Measurements from ENCODE around the gene TRAF2.
"Not testable (repeated sequence)": the region's sequence is repeated elsewhere in the genome, so short reads cannot be mapped to it uniquely, and the experiment has no call there.

Gene TRAF2, protein sequence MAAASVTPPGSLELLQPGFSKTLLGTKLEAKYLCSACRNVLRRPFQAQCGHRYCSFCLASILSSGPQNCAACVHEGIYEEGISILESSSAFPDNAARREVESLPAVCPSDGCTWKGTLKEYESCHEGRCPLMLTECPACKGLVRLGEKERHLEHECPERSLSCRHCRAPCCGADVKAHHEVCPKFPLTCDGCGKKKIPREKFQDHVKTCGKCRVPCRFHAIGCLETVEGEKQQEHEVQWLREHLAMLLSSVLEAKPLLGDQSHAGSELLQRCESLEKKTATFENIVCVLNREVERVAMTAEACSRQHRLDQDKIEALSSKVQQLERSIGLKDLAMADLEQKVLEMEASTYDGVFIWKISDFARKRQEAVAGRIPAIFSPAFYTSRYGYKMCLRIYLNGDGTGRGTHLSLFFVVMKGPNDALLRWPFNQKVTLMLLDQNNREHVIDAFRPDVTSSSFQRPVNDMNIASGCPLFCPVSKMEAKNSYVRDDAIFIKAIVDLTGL

DNA sequence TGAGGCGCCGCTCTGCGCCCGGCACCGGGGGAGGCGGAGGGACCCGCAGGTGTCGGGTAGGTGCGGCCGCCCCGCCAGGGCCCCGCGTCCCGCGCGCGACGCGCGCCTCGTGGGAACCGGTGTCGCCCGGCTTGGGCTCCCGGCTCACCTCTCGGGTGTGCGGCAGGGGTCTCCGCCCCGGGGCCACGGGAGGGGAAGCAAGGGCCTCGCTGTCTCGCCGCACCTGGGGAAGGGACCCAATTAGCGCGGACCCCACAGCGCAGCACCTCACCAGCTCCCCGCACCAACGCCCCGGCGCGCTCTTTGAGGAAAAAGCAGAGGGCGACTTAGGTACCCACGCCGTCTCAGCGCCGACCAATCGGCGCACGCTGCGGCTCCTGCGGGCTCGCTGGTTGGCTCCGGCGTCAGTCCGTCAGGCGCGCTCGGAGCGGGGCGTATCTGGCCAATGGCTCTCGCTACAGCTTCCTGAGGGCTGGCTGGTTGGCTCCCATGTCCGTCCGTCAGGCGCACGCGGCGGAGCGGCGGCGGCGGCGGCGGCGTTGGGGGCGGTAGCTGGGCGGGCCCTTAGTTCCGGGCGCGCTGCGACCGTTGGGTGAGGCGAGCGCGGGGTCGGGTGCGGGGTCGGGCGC is at the start of gene TRAF2:
Gene TRAF2 (plus strand): TSS at position 567 of the 629 bp plus-strand sequence. CDS start 12,225 bp downstream, outside the sequence.
- DNase-seq, result peak; percentile 96

DNA sequence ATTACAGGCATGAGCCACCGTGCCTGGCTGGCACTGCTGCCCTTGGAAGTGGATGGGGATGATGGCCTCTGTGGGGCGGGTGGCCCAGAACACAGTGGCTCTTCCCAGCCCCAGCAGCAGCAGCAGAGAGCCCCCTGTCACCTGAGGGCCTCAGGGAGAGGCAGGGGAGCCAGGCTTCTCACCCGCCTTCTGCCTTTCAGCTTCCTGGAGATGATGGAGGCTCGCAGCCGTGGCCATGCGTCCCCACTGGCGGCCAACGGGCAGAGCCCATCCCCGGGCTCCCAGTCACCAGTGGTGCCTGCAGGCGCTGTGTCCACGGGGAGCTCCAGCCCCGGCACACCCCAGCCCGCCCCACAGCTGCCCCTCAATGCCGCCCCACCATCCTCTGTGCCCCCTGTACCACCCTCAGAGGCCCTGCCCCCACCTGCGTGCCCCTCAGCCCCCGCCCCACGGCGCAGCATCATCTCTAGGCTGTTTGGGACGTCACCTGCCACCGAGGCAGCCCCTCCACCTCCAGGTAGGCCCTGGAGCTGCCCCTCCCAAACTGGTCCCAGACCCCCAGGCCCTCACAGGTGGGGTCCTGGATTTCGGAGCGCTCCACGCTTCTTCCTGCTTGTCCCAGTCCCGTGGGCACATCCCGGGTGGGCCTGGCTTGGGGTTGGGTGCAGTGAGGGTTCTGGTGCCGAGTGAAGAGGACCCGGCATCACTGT is 49.0 kb upstream of the TRAF2 start:
- no peak for DNase-seq

DNA sequence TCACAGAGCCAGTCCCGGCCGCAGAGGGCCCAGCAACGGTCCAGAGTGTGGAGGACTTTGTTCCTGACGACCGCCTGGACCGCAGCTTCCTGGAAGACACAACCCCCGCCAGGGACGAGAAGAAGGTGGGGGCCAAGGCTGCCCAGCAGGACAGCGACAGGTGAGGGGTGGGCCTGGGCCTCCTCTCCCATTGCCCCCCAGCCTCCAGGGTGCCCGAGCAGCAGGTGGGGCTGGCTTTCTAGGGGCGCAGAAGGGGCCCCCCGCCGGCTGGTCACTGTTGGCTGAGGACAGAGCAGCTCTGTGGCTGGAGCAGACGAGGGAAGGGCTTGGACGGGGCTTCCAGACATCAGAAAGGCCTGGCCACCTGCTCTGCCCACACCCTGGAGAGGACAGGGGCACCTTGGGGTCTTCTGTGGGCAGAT is 48.4 kb upstream of the TRAF2 start:
- DNase-seq, result not testable (repeated sequence)

GRCh38 chr9:136838314-136839228 is 47.7 kb upstream of the TRAF2 start:
- DNase-seq, result no peak

GRCh38 chr9:136839229-136840139 is 46.8 kb upstream of the TRAF2 start:
- DNase-seq, result no peak

GRCh38 chr9:136840140-136840876 is 46.0 kb upstream of the TRAF2 start:
- no peak for DNase-seq

DNA sequence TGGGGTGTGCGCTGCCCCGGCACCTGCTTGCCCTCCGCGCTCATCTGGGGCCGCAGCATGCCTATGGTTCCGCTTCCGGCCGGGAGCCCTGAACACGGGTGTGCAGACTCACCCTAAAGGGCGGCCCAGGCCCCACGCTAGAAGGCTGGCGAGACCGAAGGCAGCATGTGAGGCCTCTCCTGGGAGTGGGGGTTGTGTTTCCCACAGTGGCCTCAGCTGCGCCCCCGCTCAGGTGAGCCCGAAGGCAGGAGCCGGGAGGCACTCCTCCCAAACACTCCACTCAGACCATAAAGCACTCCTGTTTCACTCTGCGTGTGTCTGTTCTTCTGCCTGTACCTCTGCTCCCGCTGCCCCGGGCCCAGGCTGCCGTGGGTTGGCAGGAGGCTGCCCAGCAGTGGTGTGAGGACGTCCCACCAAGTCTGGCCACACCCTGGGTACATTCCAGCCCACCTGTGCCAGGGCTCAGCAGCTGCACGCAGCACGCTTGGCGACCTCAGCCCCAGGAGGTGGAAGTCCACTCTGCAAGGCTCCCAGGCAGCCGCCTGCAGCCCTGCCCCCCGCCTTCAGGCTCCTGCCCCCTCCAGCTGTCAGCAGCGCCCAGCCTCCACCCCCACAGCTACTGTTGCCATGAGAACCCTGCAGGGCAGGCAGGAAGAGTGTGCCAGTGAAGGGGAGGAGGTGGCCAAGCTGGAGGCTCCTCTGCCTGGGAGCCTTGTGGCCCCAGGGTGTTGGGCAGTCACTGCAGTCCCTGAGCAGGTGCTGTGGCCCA is 45.3 kb upstream of the TRAF2 start:
- peak; percentile 76 for DNase-seq

DNA sequence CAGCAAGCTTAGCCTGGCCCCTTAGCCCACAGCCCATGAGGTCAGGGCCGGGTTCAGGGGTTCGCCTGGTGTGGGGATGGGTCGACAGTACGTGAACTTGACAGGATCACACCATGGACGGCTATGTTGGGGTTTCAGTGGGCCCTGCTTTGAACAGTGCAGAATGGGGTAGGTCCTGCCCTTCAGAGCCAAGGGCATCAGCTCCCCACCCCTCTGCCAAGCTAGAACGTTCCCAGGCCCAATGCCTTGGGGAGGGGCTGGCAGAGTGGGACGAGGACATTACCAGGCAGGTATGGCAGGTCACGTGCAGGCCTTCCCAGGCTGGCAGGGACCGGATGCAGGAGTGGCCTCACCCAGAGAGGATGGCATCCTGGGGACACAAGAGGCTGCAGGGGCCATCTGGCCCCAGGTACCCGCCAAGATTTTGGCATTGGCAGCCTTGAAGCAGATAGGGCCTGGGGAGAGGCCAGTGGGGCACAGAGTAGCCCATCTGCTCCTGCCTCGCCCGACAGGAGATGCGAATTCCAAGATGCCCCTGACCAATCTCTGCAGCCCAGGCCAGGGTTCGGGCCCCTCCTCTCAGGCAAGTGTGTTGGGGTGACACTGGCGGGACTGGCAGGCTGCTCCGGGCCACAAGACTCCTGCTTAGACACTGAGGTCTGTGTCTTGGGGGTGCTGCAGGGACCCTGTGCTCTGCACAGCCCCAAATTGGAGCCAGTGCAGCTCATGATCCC is 44.5 kb upstream of the TRAF2 start:
- not testable (repeated sequence) for DNase-seq

- peak; percentile 68 for DNase-seq
Measured at GRCh38 chr9:136842380-136842948, 43.9 kb upstream of the TRAF2 start, which contains the start of gene AJM1. Gene AJM1 (plus strand): TSS chr9:136842478. CDS start chr9:136844415, 1,937 bp downstream.

DNA sequence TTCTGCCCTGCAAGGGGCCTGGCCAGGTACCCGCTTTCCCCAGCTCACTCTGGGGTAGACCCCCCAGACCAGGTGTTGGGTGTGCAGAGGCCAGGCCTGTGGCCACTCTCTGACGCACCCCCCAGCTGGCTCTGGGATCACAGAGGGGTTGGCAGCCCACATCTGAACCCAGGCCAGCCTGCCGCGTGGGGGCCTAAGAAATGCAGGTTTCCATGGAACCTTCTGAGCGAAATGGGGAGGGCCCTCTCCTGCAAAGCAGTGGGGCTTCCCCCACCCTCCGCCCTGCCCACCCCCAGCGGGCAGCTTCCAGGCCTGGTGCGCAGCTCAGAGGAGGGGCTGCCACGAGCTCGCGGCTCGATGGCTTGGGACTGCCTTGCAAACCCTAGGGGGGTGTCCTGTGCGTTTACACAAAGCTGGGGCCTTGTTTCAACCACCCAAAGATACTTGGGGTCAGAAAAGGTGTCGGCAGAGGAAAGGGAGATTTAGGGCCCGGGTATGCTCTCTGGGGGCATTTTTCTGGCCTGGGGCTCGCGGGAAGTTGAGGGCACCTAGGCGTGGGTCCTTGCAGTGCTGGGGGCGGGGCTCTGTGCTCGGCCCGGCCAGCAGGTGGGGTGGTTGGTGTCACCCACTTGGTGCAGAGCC is 43.0 kb upstream of the TRAF2 start:
- not testable (repeated sequence) for DNase-seq

DNA sequence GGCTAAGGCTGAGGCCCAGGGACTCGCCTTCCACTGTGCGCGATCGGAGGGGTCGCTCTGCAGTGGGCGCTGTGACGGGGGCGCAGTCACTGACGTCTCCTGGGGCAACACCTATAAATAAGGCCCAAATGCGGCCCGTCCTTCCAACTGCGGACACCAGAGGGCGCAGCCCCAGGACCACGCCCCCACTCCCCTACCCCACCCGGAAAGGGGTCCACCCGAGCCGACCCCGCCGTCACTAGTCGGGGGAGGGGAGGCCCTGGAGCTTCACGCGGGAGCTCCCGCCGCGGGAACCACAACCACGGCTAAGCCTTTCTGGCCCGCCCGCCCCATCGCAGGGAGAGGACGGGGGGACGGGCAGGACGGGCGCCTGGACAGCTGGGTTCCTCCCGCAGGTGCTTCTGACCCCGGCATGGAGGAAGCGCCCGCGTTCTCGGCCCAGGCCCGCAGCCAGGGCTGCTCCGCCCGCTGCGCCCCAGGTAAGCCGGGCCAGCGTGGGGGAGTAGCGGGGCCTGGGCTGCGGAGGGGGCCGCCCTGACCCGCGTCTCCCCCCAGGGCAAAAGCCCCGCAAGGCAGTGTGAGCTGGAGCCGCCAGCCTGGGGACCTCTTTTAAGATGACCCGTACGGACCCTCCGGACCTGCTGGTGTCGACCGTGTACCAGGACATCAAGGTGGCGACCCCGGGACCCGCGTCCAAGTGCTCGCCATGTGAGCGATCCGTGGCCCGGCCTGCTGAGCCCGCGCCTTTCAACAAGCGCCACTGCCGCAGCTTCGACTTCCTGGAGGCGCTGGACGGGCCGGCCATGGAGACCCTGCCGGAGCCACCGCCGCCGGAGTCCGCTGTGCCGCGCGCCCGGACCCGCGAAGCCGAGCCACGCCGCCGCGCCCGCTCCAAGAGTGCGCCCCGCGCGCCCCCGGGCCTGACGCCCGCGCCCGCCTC is 42.2 kb upstream of the TRAF2 start:
- DNase-seq, result not testable (repeated sequence)

DNA sequence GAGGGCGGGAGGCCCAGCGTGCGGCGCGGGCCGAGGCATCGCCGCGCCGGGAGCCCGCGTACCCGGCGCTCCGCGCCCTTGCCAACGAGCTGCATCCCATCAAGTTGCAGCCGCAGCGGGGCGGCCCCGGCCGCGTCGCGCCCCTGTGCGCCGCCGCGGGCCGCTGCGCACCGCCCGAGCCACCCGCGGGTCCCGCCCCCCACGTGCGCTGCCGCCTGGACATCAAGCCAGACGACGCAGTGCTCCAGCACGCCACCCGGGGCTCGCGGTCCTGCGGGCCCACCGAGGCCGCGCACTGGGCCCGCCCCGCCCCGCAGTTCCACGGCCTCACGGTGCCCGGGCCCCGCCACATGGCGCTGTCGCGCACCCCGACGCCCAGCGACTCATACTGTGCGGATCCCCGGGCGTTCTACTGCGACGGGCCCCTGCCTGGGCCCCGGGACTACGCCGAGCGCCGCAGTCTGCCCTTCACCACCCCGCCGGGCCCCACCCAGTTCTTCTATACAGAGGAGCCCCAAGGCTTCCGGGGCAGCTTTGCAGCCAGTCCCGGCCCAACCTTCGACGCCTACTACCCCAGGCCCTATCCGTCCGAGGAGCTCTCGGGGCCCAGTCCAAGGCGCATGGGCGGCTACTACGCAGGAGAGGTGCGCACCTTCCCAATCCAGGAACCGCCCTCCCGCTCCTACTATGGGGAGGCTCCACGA is 41.4 kb upstream of the TRAF2 start:
- DNase-seq, result no peak

- no peak for DNase-seq
Measured at GRCh38 chr9:136845465-136846260, 40.7 kb upstream of the TRAF2 start.

GRCh38 chr9:136846376-136847087 is 39.8 kb upstream of the TRAF2 start:
- no peak for DNase-seq
